Measurements from ENCODE around the gene MAP4K5.

- TF ChIP-seq BHLHE40 (IDR thresholded peaks at IDR 0.05; ENCODE audit: low read depth, low read length) (no peak), CTCF (conservative IDR thresholded peaks at IDR 0.05; ENCODE audit: low read depth, low read length) (no peak), MXI1 (IDR thresholded peaks at IDR 0.05; ENCODE audit: borderline replicate concordance, low read depth, low read length) (no peak), POLR2A (IDR thresholded peaks at IDR 0.05; ENCODE audit: low read depth, low read length) (no peak), CEBPB (IDR thresholded peaks at IDR 0.05; ENCODE audit: low read depth, low read length) (no peak), SMC3 (IDR thresholded peaks at IDR 0.05; ENCODE audit: low read depth, low read length) (no peak), USF2 (IDR thresholded peaks at IDR 0.05; ENCODE audit: low read depth, low read length) (no peak), MAFK (IDR thresholded peaks at IDR 0.05; ENCODE audit: low read depth, low read length) (no peak), RAD21 (IDR thresholded peaks at IDR 0.05; ENCODE audit: low read length) (no peak), MAZ (IDR thresholded peaks at IDR 0.05; ENCODE audit: borderline replicate concordance, low read depth, low read length) (no peak)
Measured at GRCh38 chr14:50569714-50570274, 37.4 kb upstream of the MAP4K5 start.

All from IMR-90 (cell line).